Psoas muscle (tissue), 8 donors: ENCODE measurements around the gene KIF21B. TPM values are rescaled to one million over a fixed set of nuclear protein-coding genes. Genes with fewer than 3 reads are reported as not detected.
"Not testable (repeated sequence)": the region's sequence is repeated elsewhere in the genome, so short reads cannot be mapped to it uniquely, and the experiment has no call there.

Source experiments
- ATAC-seq, 4 donors: fragments of 200-7000 bp; cut with Tn5 transposase; one replicate each; pipeline ENCODE4 v1.9.1; 2020; ENCODE audit warnings: moderate library complexity in 3 of 4, mild to moderate bottlenecking in 2 of 4
- DNase-seq, 2 donors: peaks; one replicate each; pipeline ENCODE4 v3.0.0-alpha.2; 2020
- H3K27ac ChIP-seq: fragments of 200-600 bp; one replicate; pipeline ENCODE4 v1.8.0; 2022
- H3K27me3 ChIP-seq, 3 donors: fragments of 200-600 bp in 1 of 3; one replicate each; pipeline versions ENCODE4 v1.6.1 to v1.8.0; 2013 to 2022; ENCODE audit warnings: low read length in 2 of 3, mild to moderate bottlenecking in 2 of 3, moderate library complexity in 1 of 3; ENCODE audit not compliant: insufficient read depth in 3 of 3
- H3K36me3 ChIP-seq, 2 donors: fragments of 200-600 bp in 1 of 2; one replicate each; pipeline versions ENCODE4 v1.6.1 to v1.8.0; 2013 to 2022; ENCODE audit warnings: low read depth in 1 of 2, mild to moderate bottlenecking in 1 of 2, moderate library complexity in 1 of 2; ENCODE audit not compliant: insufficient read depth in 1 of 2
- H3K4me1 ChIP-seq: fragments of 200-600 bp; one replicate; pipeline ENCODE4 v1.8.0; 2022
- H3K4me3 ChIP-seq: fragments of 200-600 bp; one replicate; pipeline ENCODE4 v1.8.0; 2022; ENCODE audit warnings: mild to moderate bottlenecking
- H3K9me3 ChIP-seq: fragments of 200-600 bp; one replicate; pipeline ENCODE4 v1.8.0; 2022
- WGBS, 3 donors: extraction: QIAGEN DNeasy Blood & Tissue Kit; methylation state at CpG; one replicate each; pipeline versions ENCODE4 v1.1.6 to v1.1.7; 2013; 5-methylcytosine and 5-hydroxymethylcytosine counted together
- intact Hi-C, 2 donors: fragments of 100-400 bp; cut with DNase I; formaldehyde crosslinking; loops; one replicate each; pipeline versions ENCODE4 v1.11.0 to v1.14.2; 2022
- polyA plus RNA-seq, 3 donors: library from polyadenylated mRNA; stranded (reverse); fragments of 200-250 nt; gene quantifications; one replicate each; pipeline ENCODE4 v1.2.3, GENCODE V29; 2013
- total RNA-seq, 4 donors: library from RNA; stranded (reverse); fragmentation: NEBNext Ultra II Directional in 2 of 4; extraction: Animal tissue kit (Norgen Biotek cat#: 25700) in 2 of 4; gene quantifications; one replicate each; pipeline versions ENCODE4 v1.2.1 to v1.2.4, GENCODE V29; 2021 to 2023
- TF ChIP-seq, protein P1 (sequence below): fragments of 200-600 bp; IDR thresholded peaks from one replicate; pipeline ENCODE4 v1.8.0; 2022; ENCODE audit warnings: antibody characterized with exemption
- donor health status: healthy with polysubstance abuse.
- donor health status: DM: no; HTN: no; CAD: no; lungs with moderate emphysema.
- donor health status: Bipolar disorder and iron deficiency.
- donor health status: healthy.
- donor health status: DM: yes; HTN: yes; CAD: no.
- donor health status: DM: no; HTN: no; CAD: no.
- donor health status: DM: no; HTN: no; CAD: no.
- donor health status: DM: yes; HTN: yes; CAD: no.

Gene KIF21B
- total and polyA plus RNA-seq, 7 donors: 0.04 to 0.81 (median 0.20) TPM

DNA sequence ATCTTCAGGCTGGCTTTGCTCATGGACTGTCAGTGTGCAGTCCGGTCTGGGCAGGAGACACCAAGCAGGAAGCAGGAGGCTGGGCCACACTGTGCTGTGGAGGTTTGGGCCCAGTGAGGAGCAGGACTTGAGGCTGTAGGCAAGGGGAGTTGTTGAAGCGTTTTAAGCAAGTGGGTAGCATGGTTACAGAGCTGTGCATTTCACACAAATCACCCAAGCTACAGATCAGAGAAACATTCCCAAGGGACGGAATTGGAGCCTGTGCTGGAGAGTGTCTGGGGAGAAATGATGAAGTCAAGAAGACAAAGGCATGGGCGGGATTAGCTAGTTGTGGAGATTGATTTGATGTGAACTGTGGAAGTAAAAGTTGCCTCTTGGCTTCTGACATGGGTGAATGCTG, 60.9 kb downstream of the KIF21B start:
- H3K27ac ChIP-seq: no peak overlapping the region
- ATAC-seq (no peak), DNase-seq (no peak)
- whole genome bisulfite sequencing, 3 donors: 79 to 93% (median 91%) methylated on average over 4 of the region's 4 CpGs
- H3K27me3 ChIP-seq: peaks cover 0 to 2% (median 0%) of the 10 kb centered on the region in 3 donors
- TF ChIP-seq, protein P1, sequence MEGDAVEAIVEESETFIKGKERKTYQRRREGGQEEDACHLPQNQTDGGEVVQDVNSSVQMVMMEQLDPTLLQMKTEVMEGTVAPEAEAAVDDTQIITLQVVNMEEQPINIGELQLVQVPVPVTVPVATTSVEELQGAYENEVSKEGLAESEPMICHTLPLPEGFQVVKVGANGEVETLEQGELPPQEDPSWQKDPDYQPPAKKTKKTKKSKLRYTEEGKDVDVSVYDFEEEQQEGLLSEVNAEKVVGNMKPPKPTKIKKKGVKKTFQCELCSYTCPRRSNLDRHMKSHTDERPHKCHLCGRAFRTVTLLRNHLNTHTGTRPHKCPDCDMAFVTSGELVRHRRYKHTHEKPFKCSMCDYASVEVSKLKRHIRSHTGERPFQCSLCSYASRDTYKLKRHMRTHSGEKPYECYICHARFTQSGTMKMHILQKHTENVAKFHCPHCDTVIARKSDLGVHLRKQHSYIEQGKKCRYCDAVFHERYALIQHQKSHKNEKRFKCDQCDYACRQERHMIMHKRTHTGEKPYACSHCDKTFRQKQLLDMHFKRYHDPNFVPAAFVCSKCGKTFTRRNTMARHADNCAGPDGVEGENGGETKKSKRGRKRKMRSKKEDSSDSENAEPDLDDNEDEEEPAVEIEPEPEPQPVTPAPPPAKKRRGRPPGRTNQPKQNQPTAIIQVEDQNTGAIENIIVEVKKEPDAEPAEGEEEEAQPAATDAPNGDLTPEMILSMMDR: no peak
- no peaks in the 10 kb centered on the region for H3K9me3 ChIP-seq
- no peak overlapping the region for H3K4me3 ChIP-seq
- H3K36me3 ChIP-seq: no peaks in the 10 kb centered on the region
- H3K4me1 ChIP-seq: no peaks in the 10 kb centered on the region
- intact Hi-C loops: no loop called here

DNA sequence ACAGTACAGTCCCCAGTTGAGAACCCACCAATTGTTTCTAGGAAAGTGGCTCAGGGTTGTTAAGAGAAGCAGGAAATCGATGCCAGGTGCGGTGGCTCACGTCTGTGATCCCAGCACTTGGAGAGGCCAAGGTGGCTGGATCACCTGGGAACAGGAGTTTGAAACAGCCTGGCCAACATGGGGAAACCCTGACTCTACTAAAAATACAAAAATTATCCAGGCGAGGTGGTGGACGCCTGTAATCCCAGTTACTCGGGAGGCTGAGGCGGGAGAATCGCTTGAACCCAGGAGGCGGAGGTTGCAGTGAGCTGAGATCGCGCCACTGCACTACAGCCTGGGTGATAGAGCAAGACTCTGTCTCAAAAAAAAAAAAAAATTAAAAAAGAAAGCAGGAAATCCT, 61.4 kb downstream of the KIF21B start:
- DNase-seq, intact Hi-C loops, ATAC-seq, H3K36me3 ChIP-seq, H3K27me3 ChIP-seq, H3K27ac ChIP-seq, H3K4me1 ChIP-seq, H3K9me3 ChIP-seq, H3K4me3 ChIP-seq: not testable (repeated sequence)
- WGBS, 3 donors: 91 to 96% (median 94%) methylated on average over 11 of the region's 11 CpGs

DNA sequence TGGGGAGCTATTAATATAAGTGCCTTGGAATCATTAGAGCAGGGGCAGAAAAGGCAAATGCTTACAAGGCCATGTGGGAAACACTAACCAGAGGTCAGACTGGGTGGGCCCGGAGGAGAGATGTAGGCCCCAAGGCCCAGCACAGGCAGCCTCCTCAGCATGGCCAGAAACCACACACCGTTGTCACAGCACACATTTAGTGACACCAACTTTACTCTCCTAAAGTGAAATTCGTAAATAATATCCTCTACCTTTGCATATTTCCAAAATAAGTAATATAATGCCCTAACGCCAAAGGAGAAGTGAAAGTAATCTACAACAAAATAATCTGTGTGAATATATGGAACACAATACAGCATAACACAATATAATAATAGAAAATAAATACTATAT, 62.6 kb downstream of the KIF21B start:
- DNase-seq: no peak
- H3K4me3 ChIP-seq: no peak overlapping the region
- WGBS, 3 donors: 91 to 97% (median 94%) methylated on average over 4 of the region's 4 CpGs
- H3K27me3 ChIP-seq: peaks cover 0 to 2% (median 0%) of the 10 kb centered on the region in 3 donors
- no peak for ATAC-seq
- H3K9me3 ChIP-seq: no peaks in the 10 kb centered on the region
- intact Hi-C loops: no loop called here
- H3K4me1 ChIP-seq: no peaks in the 10 kb centered on the region
- TF ChIP-seq, protein P1: no peak
- H3K36me3 ChIP-seq: no peaks in the 10 kb centered on the region
- no peak overlapping the region for H3K27ac ChIP-seq

DNA sequence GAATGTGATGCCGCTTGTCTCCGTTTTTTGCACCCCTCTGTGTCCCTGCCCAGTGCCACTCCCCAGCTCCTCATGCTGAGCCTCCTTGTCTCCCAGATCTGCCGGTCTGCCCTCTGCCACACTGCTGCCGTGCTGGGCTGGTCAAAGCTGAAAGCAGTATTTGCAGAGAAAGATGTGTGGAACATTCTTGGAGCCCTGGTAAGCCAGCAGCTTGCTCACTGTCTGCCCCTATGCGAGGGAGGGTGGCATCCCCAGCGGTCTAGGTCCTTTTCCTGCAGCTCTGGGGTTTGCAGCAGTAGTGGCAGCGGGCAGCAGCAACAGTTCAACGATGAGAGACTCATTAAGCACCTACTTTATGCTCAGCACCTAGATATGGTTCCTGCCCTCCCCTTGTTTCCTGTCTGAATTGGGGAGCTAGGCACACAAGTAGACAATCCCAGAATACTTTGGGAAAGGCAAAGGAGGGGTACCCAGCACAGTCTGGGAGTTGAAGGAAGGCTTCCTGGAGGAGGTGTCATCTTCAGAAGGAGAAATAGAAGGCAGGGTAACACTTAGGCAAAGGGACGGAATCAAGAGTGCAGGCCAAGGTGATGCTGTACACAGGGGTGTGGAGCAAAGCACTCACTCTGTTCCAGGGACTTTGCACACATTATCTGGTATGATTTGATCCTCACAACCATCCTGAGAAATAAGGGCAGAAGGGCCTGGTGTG, 63.1 kb downstream of the KIF21B start:
- no peak for DNase-seq
- H3K27me3 ChIP-seq: peaks cover 0 to 2% (median 0%) of the 10 kb centered on the region in 3 donors
- H3K27ac ChIP-seq: no peak overlapping the region
- whole genome bisulfite sequencing, 3 donors: 66 to 82% (median 66%) methylated on average over 9 of the region's 9 CpGs
- no peak for ATAC-seq
- H3K4me1 ChIP-seq: no peaks in the 10 kb centered on the region
- H3K9me3 ChIP-seq: no peaks in the 10 kb centered on the region
- TF ChIP-seq, protein P1: no peak
- H3K36me3 ChIP-seq: no peaks in the 10 kb centered on the region
- intact Hi-C loops: no loop called here
- H3K4me3 ChIP-seq: no peak overlapping the region

DNA sequence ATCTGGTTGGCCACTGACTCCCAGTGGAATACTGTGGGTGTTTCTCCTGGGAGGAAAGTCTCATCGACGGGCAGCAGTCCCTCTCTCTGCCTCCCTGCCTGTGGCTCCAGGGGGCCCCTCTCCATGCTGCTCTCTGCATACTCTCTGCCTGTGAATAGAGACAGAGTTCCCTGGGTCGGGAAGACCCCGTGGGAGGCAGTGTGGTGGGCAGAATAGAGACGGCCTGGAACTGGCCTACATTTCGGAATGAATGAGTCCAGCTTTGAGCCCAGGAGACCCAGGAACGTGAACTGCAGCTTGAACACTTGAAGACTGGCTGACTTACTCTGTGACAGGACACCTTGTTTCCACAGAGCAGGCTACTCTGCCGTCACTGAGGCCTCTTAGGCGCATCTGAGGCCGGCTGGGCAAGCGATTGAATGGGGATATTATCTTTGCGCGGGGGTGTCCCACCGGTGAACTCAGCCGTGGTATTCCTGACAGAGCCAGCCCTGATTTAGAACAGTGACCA, 64.0 kb downstream of the KIF21B start:
- ATAC-seq (no peak), DNase-seq (no peak)
- Histone ChIP-seq H3K36me3 (no peaks in the 10 kb centered on the region), H3K9me3 (no peaks in the 10 kb centered on the region), H3K4me3 (no peak overlapping the region), H3K4me1 (no peaks in the 10 kb centered on the region), H3K27me3 (peaks cover 0 to 2% (median 0%) of the 10 kb centered on the region in 3 donors), H3K27ac (no peak overlapping the region)
- TF ChIP-seq, protein P1: no peak
- WGBS, 3 donors: 67 to 72% (median 68%) methylated on average over 15 of the region's 15 CpGs
- intact Hi-C loops: no loop called here
